Stimulated activated CD4-positive, alpha-beta T cell treated with anti-CD3 and anti-CD28 coated beads, Interleukin-1b, Interleukin-23, amount 100 ng/mL, for 1 hour (primary cell): ENCODE measurements around the gene SAPCD2.
"Not testable (repeated sequence)": the region's sequence is repeated elsewhere in the genome, so short reads cannot be mapped to it uniquely, and the experiment has no call there.

Experiments
- DNase-seq, 2 donors: peaks; one replicate each; pipeline ENCODE4 v3.0.0-alpha.2; 2020; ENCODE audit warnings: low read depth in 2 of 2

Gene SAPCD2

DNA sequence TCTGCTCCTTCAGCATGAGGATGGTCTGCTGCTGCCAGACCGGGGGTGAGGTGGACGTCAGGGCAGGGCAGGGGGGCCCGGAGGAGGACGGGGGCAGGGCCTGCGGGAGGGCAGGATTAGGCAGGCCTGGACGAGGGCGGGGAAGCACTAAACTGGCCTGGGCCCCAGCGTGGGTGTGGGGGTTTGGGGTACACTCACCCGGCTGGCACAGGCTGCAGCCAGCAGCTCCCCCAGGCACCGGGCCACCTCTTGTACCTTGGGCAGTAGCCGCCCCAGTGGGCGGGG lies 5.5 kb downstream of the SAPCD2 start:
- no peak for DNase-seq

DNA sequence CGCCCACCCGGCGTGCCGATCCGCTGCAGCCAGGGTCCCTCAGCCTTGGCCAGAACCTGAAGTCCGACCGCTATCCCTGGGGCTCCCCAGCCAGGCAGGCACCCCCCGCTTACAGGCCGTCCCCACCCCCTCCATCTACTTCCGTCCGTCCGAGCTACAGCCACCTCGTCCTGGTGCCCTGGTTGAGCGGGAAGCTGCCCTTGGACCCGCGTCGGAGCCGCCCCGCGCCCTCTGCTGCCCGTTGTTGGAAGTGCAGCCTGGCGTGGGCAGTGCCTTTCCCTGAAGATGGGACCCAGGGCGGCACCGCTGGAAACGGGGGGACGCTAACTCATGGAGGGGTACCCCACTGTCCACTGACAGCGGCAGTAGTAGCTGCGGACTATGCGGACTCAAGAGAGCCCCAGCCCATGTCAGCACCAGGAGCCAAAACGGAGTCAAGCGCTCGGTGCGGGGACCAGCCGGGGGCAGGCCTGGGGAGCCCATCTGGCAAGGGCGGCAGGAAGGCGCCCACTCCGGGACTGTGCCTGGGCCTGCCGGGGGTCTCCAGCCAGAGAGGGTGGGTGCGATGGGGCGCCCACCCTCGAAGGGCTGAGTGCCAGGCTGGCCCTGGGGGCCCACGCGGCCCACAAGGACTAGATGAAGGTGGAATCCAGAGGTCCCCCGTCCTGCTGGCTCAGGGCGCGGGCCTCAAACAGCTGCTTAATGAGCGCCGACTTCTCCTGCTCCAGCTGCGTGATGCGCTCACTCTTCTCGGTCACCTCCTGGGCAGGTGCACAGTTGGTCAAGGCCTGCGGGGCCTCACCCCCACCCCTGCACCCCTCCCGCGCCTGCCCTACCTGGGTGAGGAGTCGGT lies 6.1 kb downstream of the SAPCD2 start:
- peak in 1 of 2 donors; percentile 58 for DNase-seq

DNA sequence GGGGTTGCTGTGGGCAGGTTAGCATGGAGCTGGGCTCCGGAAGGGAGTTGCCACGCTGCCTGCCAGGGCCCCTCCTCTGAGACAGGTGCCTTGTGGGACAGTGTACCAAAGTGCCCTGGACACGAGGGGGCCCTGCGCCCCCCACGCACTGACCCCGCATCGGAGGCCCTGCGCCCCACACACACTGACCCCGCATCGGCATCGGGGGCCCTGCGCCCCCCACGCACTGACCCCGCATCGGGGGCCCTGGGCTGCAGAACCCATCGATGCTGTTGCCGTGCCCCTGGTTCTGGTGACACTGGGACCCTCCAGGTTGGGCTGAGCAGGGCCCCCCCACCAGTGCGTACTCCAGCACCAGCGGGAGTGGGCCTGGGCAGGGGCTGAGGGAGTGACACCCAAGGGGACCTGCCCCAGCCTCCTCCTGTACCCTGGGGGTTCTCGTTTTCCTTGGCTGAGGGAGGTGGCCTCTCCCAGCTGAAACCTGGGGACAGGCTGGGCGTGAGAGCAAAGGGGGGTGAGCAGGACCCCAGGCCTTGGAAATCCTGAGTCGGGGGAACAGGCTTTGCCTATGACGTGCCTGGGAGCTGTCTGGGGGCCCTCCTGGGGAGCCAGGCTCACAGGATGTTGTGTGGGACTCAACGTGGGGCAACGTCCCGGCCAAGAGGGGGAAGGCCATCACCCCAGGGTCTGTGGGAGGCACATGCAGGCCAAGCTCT lies 6.9 kb downstream of the SAPCD2 start:
- no peak for DNase-seq

DNA sequence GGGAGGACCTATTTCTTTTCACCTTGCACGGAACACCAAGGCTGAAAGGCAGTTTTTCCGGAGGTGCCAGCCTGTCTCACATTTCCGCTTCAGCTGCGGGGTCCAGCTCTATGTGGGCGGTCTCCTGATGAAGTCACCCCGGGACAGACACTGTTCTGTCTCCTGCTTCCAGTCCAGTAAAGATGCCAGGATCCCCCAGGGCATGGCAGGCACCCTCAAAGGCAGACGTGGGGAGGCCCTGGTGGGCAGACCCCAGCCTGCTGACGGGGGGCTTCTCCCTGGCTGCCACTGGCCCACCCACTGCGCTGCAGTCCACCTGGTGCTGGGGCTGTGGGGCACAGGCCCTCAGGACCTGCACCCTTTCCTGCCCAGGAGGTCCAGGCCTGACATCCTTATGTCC lies 7.6 kb downstream of the SAPCD2 start:
- DNase-seq = not testable (repeated sequence)

DNA sequence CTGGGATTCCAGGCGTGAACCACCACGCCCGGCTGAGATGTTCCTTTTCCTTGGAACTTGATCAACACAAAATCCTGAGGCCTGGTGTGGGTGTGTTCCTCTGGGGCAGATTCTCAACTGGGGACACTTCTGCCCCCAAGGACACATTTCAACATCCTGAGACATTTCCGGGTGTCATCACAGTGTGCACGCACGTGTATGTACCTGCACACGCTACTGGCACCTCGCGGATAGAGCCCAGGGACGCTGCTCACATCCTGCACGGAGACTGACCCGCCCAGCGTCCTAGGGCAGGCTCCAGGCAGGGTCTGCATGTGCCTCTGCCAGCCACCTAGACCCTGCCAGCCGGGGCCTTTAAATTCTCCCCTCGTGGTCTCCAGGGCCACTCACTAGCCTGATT lies 8.0 kb downstream of the SAPCD2 start:
- DNase-seq = no peak

DNA sequence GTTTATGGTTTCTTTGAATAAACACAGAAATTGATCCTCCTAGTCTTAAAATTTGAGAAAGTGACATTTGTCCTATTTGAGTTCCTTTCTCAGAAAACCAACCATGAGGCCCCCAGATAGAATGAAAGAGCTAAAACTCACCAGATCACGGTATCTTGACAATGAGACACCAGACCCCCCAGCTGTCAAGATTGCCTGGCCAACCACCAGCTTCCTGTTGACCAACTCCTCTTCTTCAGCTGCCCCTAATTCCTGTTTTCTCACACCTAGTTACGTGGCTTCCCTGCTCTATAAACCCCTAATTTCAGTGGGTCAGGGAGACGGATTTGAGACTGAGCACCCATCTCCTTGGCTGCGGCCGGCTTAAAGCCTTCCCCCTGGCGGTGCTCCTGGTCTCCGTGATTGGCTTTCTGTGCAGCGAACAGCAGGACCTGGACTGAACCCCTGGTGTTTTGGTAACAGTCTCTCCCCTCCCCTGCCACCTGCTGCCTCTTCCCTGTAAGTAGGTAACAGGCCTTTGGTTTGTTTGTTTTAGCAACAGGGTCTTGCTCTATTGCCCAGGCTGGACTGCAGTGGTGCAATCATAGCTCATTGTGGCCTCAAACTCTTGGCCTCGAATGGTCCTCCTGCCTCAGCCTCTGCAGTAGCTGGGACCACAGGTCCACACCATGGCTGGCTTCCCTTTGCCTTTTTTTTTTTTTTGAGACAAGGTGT lies 11.7 kb downstream of the SAPCD2 start:
- no peak for DNase-seq

DNA sequence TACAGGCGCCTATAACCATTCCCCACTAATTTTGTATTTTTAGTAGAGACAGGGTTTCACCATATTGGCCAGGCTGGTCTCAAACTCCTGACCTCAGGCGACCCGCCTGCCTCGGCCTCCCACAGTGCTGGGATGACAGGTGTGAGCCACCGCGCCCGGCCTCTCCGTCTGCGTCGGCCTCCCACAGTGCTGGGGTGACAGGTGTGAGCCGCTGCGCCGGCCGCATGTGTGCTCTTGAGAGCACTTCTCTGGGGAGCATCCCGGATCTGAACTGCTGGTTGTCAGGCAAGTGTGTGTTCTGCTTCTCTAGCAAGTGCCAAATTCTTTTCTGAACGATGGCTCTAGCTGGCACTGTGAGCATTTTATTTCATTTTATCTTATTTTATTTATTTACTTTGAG lies 12.8 kb downstream of the SAPCD2 start:
- DNase-seq = no peak

DNA sequence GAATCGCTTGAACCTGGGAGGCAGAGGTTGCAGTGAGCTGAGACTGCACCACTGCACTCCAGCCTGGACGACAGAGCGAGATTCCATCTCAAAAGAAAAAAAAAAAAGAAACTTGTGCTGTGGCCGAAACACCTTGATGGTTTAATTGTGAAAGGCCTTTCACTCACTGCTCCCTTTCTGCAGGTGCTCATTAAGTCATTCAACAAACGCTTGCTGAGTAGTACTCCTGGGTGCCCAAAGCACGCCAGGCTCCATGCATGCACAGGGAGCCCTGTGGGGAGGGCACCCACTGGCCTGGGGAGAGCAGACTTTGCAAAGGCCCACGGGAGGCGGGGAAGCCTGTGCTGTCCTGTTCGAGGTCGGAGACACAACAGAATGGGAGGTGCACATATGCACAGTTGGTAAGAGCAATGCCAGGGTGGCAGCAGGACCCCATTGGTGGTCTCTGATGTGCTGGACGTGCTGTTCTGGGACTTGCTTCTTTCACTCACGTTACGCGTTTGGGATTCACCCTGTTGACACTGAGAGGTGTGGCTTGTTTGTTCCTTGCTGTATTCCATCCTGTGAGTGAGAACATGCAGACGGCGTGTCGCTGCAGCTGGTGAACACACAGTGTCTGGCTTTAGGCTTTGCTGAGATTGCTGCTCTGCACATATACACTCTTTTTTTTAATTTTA lies 13.5 kb downstream of the SAPCD2 start:
- no peak for DNase-seq

DNA sequence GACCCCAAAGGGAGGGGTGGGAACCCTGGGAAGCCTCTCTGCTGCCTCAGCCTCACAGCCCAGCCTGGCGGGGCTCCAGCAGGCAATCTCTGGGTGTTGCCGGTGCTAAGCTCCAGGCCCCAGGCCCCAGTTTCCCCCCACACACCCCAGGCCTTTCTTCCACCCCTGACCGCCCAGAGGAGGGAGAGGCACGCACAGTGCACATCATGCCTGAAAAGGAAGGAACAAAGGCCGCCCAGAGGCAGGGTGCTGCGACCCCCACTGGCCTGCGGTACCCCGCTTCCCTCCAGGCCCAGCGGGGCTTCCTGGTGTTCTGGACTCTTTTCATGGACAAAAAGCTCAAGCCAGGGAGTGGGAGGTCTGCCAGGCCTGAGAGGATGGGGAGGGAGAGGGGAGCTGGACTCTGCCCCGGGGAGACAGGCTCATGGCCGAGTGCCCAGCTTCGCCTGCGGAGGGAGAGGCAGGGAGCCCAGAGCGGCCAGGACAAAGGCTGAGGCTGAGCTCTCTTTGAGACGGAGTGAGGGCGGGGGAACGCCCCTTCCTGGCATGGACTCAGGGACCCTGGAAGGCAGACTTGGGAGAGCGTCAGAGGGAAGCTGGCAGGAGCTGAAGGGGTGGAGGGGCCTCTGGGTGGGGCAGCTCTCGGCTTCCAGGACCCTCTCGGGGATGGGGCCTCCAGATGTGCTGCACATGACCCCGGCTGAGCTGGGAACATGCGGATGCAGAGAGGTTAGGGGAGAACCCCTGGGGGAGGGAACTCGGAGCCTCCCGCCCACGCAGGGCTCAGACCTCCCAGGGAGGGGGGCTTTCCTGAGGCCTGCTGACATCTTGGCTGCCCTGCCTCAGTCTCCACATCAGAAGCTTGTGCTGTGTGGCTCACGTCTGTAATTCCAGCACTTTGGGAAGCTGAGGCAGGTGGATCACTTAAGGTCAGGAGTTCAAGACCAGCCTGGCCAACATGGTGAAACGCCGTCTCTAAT lies 14.7 kb downstream of the SAPCD2 start:
- no peak for DNase-seq

DNA sequence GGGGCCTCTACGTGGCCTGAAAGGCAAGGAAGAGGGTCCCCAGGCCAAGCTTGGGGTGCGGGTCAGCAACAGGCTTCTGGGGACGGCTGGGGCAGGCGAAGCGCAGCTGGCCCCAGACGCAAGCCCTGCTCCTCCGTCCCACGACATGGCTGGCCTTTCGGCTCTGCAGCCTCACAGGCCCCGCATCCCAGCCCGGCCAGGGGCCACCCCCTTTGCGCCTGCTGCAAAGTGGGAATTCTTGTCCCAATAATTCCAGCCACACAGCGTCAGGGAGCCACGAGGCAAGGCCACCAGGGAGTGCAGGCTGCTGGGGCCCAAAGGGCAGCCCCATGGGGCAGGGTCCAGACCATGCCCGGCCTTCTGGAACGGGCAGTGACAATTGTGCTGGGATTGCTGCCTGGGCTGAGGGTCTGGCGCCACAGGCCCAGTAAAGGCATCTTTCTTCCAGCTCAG lies 15.4 kb downstream of the SAPCD2 start:
- DNase-seq = no peak

DNA sequence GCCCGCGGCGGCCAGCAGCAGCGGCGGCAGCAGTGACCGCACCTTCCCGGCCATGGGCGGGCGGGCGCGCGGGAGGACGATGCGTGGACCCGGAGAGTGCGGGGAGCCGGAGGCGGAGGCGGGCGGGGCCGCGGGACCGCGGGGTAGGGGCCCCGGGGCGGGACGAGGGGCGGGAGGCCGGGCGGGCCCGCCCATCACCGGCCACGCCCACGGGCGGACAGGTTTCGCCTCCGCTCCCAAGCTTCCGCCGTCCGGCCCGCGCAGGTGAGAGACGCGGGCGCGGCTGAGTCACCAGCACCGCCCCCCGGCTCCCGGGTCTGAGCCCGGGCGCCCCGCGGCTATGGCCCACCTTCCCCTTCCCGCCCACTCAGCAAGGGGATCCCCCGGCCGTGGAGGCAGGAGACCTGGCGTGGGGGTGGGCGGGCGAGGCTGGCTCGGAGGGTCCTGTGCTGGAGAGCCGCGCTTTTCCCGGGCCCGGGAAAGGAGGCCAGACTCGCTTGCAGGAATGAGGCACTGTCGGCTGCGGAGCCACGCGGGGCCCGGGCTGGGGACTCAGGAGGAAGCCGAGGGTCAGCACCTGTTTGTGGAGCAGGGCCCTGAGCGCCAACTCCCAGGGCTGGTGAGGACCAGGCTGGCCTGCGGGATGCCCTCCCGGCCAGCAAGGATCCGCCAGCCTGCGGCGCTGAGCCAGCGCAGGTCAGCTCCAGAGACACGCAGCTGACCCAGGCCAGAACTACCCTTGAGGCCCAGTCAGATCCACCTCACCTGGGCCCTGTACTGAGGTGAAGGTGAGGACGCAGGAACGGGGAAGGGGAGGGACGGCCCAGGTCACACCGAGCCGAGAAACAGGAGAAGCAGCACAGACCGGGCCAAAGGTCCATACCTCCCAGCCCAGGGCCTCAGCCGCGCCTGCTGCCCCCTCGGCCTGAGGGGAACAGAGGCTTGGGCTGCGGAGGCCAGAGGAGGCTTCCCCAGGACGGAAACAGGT lies 16.1 kb downstream of the SAPCD2 start, which contains the start of gene ENTPD2:
ENTPD2 (minus strand) TSS at position 118 of the 988 bp plus-strand sequence; CDS start at position 54, 64 bp downstream.
- no peak for DNase-seq

DNA sequence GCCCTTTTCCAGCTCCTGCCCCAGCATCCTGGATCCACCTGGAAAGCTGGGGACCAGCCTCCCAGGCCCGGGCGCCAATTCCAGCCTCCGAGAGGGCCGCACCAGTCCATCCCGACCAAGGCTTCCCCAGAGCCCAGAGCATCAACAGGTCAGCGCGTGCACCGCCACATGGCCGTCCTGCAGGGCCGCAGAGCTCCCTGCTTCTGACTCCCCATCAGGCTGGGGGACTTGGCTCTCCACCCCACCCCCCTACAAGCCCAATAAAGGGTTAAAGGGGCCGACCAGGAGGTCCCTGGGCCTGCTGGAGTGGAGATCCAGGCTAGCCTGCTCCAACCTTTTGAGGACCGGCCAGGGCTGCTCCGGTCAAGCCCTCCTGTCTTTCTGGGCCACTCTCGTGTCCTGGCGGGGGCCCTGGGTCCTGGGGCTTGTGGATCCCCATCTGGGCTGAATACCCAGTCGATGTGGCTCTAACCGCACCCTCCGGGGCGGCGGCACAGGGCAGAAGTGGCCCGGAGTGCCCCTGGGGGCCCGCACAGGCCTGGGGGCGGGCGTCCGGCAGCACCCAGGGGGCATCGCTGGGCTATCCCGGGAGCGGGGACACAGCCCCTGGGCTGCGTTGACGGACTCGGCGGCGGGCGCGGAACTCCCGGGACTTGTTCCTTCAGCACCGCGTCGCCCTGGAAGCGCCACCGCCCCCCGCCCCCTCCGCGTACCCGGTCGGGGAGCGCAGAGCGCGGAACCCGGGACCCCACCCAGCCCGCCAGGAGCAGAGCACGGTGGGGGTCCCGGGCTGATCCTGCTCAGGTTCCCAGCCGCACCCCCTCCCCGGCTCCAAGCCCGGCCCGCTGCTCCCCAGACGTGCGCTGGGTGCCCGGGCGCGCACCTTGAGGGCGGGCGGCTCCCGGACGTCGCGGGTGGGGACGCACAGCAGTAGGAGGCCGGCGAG lies 17.1 kb downstream of the SAPCD2 start:
- DNase-seq = no peak

DNA sequence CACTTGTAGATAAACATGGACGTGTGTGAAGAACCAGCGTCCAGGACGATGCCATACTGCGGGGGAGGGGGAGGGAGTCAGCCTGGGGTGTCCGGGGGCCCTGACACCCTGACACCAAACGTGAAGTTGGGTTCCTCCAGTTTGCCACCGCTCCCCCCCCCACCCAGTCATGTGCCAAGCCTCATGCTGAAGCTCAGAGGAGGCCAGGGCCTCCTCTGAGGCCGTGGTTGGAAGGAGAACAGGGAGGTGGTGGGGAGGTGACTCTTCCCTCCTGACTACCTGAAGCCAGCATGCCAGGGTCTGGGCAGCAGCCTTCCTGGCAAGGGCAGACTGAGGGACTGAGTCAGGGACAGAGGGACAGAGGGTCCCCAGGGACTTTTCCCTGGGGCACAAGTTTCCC lies 18.1 kb downstream of the SAPCD2 start:
- DNase-seq = no peak

DNA sequence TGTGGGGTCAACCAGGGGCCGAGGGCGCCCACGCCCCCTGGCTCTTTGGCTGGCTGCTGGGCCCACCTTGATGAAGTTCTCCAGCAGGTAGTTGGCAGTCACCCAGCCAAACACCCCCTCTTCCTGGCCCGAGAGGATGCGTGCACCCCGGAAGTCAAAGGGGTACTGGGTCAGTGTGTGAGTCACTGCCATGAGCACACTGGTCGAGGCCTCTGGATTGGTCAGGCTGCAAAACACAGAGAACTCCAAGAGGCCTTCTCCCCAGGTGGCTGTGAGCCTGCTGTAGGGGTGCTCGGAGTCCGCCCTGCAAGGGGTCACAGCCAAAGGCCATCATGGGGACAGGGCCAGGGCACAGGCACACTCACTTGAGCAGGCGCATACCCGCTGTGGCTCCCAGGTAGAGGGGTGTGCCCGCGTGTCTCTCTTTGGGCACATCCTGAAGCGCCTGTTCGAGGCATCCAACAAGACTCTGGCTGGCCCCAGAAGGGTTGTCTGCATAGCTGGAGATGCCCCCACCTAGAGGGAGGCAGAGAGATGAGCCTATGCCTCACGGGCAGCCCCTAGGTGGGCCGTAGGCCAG lies 19.1 kb downstream of the SAPCD2 start:
- DNase-seq = no peak

DNA sequence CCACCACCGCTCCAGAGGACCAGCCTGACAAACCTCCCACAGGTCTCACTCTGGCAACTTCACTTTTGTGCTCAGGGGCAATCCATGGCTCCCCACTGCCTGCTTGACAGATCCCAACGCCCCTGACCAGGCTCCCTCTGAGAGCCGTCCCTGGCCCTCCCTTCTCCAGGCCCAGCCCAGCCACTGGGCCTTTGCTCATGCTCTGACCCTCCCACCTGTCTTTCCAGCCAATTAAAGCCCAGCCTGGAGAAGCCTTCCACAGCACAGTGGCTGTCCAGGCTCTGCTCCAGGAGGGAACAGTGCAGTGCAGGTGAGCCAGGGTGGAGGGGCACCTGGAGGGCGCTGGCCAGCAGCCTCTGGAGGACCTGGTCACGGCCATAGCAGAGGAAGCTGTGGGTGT lies 19.8 kb downstream of the SAPCD2 start:
- DNase-seq = no peak

DNA sequence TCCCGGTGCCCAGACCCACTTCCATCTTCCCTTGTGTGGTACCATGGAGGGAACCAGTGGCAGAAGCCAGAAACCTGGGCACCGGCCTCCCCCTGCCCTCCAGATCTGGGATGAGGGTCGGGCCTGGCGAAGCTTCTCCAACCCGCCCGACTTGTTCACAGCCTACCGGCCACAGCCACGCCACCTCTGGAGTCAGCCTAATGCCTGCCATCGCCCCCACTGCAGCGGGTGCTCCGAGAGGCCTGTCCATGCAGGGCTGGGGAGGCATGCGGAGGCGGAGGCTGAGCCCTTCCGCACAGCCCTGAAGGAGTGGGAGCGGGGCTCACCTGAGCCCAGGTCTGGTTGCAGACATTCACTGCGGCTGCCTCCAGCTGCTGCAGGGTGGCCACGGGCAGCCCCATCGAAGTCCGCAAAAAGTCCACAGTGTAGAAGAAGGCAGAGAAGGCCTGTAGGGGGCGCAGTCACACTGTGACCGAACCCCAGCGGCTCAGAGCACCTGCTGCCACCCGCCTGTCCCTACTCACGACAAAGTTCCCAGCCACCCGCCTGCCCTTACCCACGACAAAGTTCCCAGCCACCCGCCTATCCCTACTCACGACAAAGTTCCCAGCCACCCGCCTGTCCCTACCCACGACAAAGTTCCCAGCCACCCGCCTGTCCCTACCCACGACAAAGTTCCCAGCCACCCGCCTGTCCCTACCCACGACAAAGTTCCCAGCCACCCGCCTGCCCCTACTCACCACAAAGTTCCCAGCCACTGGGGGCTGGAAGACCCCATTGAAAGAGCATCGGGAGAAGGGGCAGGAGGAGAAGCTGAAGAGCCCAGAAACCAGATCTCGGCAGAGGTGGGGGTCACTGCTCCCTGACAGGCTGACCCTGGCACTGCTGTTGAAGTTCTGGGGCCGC lies 20.6 kb downstream of the SAPCD2 start:
- peak in 1 of 2 donors; percentile 44 for DNase-seq
